NK-92 (cell line): Measurements from ENCODE around the gene ZNF93.
"Not testable (repeated sequence)": the region's sequence is repeated elsewhere in the genome, so short reads cannot be mapped to it uniquely, and the experiment has no call there.

Experiments used
- DNase-seq: peaks from one replicate; lab custom pipeline; 2025; ENCODE audit not compliant: unreplicated experiment; lab: John Stamatoyannopoulos, UW

The ZNF93 gene

DNA sequence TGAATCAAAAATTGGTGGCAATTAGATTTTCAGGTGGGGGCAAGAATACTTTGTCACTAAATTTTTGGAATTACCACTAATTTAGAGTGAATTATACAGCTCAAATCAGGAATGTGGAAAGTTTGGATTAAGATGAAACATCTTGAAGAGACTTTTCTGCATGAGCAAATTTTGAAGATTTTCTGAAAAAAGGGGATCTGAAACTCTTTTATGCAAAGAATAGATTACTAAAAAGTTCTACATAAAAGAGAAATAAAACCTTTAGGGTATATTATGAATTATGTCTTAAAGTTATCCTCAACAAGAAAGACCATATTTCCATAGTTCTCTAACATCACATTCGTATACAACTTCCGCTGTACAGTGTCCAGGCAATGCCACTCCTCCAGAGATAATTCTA is 36.7 kb downstream of the ZNF93 start:
- DNase-seq: no peak

DNA sequence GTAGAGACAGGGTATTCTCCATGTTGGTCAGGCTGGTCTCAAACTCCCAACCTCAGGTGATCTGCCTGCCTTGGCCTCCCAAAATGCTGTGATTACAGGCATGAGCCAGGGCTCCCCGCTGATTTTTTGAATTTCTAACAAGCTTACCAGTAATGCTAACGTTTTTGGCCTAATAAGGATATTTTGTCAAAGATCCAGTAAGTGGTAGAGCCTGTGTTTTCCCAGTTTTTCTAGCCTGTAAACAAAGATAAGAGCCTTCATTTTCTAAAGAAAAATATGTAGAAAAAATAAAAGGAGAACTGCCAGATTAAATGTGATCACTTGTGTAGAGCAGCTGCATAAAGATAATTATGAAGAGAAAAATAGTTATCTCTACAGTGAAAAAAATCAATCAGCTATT is 37.7 kb downstream of the ZNF93 start:
- no peak for DNase-seq

DNA sequence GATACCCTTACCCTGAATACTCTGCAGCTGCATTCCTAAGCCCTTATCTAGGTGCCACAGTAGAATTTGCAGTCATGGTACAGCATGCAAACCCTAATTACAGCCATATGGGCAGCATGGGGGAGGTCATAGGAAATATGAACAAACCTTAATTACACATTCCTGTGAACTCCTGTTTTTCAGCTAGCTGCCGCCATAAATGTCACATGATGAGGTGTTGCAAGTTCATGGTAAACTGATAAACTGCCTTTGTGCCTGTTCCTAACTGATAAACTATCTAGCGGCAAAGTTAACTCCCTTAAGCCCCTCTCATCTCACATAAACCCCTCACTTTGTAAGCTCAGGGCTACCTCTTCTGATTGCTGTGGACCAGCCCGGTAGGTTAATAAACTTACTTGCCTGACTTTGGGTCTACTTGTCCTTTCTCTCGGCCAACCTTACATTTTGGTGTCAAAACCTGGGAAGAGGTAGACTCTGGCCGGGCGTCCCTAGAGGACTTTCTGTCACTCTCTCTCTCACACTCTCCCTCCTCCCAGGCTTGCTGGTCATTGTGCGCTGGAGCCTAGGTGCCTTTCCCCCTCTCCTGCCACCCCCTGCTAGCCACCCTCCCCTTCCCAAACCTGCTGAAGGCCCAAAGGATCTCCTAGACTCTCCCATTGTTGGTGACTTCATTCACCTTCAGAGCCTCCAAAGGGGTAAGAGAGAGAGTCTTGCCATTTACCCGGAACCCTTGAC is 43.3 kb downstream of the ZNF93 start:
- no peak for DNase-seq

DNA sequence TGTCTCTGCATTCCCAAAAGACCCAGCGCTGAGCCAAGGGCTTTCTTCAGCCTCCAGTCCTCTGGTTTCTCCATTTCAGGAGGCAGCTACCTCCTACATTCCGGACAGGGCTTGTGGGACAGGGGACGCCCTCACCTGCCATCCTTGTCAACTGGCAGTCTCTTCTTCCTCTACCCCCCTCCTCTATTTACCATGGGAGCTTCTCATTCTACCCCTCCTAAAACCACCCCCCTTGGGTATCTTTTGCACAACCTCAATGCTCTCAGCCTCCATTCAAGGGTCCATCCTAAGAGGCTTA is 43.8 kb downstream of the ZNF93 start:
- DNase-seq: no peak

DNA sequence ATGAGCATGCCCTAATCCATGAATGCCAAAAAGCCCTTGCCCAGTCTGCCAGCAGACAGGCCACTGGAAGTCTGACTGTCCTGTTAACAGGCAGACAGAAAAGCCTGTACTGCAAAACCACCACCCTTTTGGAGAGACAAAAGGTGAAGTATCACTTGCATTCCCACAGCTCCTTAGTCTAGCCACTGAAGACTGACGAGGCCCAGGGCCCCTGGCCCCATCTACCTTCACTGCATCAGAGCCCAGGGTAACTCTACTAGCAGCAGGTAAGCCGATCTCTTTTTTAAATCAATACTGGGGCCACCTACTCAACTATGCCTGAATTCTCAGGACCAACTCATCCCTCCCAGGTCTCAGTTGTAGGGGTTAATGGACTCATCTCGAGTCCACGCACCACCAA is 45.5 kb downstream of the ZNF93 start:
- no peak for DNase-seq

DNA sequence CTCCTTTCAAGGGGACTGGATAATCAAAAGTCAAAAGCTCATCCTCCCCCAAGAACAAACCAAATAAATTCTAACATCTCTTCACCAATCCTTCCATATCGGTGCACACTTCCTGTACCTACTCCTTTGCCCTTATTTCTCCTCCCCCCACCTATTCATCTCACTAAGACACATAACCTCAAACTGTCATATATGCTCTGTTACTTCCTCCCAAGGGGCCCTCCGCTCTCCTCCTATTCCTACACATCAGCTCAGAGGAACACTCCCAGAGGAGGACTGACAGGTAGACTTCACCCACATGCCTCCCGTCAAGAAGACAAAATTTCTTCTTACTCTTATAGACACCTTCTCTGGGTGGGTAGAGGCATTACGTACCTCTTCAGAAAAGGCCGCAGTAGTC is 48.1 kb downstream of the ZNF93 start:
- no peak for DNase-seq

DNA sequence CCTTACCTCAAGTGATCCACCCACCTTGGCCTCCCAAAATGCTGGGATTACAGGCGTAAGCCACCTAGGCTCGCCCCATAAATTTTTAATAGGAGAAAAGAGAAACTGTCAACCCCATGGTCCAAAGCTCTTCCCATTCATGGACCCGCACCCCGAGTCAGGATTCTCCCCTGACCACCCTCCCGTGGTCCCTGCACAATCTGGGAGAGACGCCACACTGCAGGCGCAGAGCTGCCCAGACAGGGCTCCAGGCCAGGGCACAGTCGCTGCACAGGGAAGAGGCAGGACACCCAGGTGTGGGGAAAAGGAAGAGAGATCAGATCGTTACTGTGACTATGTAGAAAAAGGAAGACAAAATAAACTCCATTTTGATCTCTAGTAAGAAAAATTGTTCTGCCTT is 54.5 kb downstream of the ZNF93 start:
- no peak for DNase-seq

DNA sequence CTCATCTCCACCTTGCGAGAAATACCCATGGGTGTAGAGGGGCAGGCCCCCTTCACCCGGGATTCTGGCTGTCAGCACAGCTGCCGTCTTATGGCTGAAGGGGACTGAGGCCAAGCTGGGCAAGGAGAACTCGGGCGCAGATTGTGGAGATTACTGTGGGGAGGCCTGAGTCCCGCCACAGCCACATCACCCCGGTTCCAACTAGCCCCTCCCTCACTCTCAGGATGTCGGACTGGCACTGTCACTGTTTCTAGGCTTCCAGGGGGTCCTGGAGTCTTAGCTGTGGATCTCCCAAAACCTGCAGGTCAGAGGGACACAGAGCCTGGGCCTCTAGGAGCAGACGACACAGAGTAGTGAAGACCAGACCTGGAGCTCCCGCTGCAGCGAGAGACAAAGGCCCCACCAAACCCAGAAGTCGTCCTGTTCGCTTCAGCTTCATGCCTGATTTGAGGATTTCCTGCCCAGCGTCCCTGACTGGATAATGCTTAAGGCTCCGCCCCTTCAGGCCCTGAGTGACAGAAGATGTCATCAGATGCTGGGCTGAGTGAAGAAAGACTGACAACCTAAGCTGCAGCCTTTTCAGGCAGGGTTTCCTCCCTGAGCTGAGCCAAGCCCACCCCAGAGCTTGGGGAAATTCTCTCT is 55.8 kb downstream of the ZNF93 start:
- no peak for DNase-seq

DNA sequence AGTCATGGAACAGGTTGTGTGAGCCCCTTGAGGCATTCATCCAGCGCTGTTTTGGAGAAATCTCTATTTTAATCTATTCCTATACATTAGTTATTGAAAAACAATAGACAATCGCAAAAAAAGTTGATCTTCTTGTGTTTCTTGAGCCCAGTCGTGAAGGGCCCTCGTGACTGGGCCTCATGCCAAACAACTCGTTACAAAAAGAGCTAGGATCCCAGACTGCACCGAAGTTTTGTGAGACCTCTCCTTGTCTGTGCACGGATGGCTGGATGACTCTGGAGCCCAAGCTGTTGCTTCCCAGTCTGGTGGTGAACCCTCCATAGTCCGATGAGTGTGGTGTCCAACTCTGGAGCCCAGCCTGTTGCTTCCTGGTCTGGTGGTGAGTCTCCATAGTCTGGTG is 57.0 kb downstream of the ZNF93 start:
- not testable (repeated sequence) for DNase-seq

DNA sequence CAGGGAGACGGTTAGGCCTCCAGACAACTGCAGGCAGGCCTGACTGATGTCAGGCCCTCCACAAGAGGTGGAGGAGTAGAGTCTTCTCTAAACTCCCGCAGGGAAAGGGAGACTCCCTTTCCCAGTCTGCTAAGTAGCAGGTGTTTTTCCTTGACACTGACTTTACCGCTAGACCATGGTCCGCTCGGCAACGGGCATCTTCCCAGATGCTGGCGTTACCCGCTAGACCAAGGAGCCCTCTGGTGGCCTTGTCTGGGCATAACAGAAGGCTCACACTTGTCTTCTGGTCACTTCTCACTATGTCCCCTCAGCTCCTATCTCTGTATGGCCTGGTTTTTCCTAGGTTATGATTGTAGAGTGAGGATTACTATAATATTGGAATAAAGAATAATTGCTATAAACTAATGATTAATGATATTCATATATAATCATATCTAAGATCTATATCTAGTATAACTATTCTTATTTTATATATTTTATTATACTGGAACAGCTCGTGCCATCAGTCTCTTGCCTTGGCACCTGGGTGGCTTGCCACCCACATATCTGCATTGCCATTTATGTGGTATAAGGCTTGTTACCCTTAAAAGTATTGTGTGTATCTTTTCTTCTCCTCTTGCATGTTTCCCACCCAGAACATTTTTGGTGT is 58.5 kb downstream of the ZNF93 start:
- not testable (repeated sequence) for DNase-seq

DNA sequence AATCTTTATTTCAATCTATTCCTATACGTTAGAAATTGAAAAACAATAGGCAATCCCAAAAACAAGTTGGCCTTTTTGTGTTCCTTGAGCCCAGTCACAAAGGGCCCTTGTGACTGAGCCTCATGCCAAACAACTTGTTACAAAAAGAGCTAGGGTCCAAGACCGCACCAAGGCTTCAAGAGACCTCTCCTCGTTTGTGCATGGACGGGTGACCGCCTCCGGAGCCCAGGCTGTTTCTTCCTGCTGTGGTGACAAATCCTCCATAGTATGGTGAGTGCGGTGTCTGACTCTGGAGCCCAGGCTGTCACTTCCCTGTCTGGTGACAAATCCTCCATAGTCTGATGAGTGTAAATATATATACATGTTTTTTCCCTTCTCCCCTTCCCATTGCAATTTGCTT is 63.7 kb downstream of the ZNF93 start:
- no peak for DNase-seq

DNA sequence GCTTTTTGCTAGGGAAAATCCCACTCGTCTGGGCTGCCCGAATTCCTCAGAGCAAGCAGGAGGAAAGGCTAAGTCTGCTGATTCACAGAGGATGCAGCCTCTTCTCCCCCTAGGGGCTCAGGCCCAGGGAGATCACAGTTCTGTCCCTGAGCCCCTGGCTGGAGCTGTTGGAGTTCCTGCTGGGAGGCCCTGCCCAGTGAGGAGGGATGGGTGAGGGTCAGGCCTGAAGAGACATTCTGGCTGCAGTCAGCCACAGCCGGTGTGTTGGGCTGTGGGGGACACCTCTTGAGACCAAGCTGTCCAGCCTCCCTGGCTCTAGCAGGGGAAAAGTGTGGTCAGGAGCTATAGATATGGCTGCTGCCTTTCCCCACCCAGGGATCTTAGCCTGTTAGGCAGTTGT is 65.4 kb downstream of the ZNF93 start:
- not testable (repeated sequence) for DNase-seq

DNA sequence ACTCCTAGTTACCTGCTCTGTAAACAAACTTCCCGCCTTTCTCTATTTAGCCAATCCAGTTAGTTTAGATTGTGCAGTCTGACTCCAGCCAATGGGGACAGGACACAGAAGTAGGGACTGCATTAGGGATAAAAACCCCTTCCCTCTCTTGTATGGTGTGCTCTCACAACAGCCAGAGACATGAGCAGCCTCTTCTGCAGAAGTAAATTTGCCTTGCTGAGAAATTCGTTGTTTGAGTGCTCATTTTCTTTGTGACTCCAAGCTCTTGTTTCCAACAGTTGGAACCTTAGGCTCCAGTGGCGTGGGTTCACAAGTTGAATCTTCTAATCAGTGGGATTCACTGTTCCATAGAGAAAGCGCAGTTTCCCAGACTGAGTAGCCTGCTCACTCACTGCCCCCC is 66.1 kb downstream of the ZNF93 start:
- DNase-seq: no peak
